Kidney (tissue), 14 donors: ENCODE measurements around the gene BMP10. TPM values are rescaled to one million over a fixed set of nuclear protein-coding genes. Genes with fewer than 3 reads are reported as not detected.

ENCODE experiments used
- DNase-seq, 5 donors: peaks; one replicate each; pipeline ENCODE4 v3.0.0-alpha.2; 2013 to 2020
- FAIRE-seq: peaks from 2 replicates; lab custom pipeline; 2012; peaks lifted over from hg19 to GRCh38; lab: Jason Lieb, UNC
- H3K27ac ChIP-seq, 2 donors: one replicate each; pipeline ENCODE4 v1.7.0; 2013; ENCODE audit warnings: low read depth in 2 of 2, low read length in 2 of 2, inconsistent platforms in 1 of 2
- H3K27me3 ChIP-seq: one replicate; pipeline ENCODE4 v1.7.1; 2013; ENCODE audit warnings: low read length, inconsistent platforms; ENCODE audit not compliant: control insufficient read depth, insufficient read depth
- H3K36me3 ChIP-seq, 3 donors: one replicate each; pipeline versions ENCODE4 v1.7.0 to v1.7.1; 2013; ENCODE audit warnings: low read length in 3 of 3, control low read depth in 1 of 3, inconsistent platforms in 1 of 3; ENCODE audit not compliant: insufficient read depth in 3 of 3, control insufficient read depth in 2 of 3
- H3K4me1 ChIP-seq, 3 donors: one replicate each; pipeline versions ENCODE4 v1.7.0 to v1.7.1; 2013; ENCODE audit warnings: low read length in 3 of 3, inconsistent platforms in 1 of 3, low read depth in 1 of 3; ENCODE audit not compliant: control insufficient read depth in 2 of 3, insufficient read depth in 2 of 3
- H3K4me3 ChIP-seq, 3 donors: one replicate each; pipeline versions ENCODE4 v1.7.0 to v1.8.1; 2013; ENCODE audit warnings: low read length in 3 of 3, control low read depth in 1 of 3, inconsistent platforms in 1 of 3
- H3K9ac ChIP-seq, 3 donors: one replicate each; pipeline versions ENCODE4 v1.7.0 to v1.7.1; 2013; ENCODE audit warnings: low read length in 3 of 3, control low read depth in 1 of 3, inconsistent platforms in 1 of 3
- H3K9me3 ChIP-seq, 3 donors: one replicate each; pipeline versions ENCODE4 v1.7.0 to v1.7.1; 2013; ENCODE audit warnings: low read length in 3 of 3, control low read depth in 1 of 3, inconsistent platforms in 1 of 3; ENCODE audit not compliant: control insufficient read depth in 2 of 3, insufficient read depth in 1 of 3
- CTCF ChIP-seq: IDR thresholded peaks from 3 replicates; pipeline ENCODE4 v1.5.1; 2012; ENCODE audit warnings: mild to moderate bottlenecking, moderate library complexity, borderline replicate concordance; ENCODE audit not compliant: insufficient read depth; ENCODE audit errors: extremely low read depth
- intact Hi-C: fragments of 100-400 bp; cut with DNase I; formaldehyde crosslinking; loops from one replicate; pipeline ENCODE4 v1.11.1; 2022
- polyA plus RNA-seq: library from polyadenylated mRNA; stranded (reverse); fragments of 350-450 nt; fragmentation: Illumina TruSeq; extraction: RNeasy Lipid Tissue Mini Kit (QIAGEN cat#74804); gene quantifications from one replicate; pipeline ENCODE4 v1.2.3, GENCODE V29; 2014; ENCODE audit warnings: low read depth, low replicate concordance; ENCODE audit not compliant: insufficient read depth
- total RNA-seq: library from RNA; stranded (reverse); fragmentation: NEBNext Ultra II Directional; extraction: Animal tissue kit (Norgen Biotek cat#: 25700); gene quantifications from one replicate; pipeline ENCODE4 v1.2.1, GENCODE V29; 2021
- donor health status: control.
- donor health status: control.
- donor health status: control.
- donor health status: control.
- donor health status: control.
- donor health status: DM: yes; HTN: yes; CAD: no.
- donor health status: Normal renal cell carcinoma (clear cell type).

The BMP10 gene
- total and polyA plus RNA-seq, 2 donors from 2014 or later = not detected

- Histone ChIP-seq H3K27me3 (no peaks in the 10 kb centered on the region), H3K4me1 (no peaks in the 10 kb centered on the region), H3K36me3 (no peaks in the 10 kb centered on the region), H3K4me3 (no peak overlapping the region), H3K9ac (no peak overlapping the region), H3K9me3 (no peaks in the 10 kb centered on the region), H3K27ac (no peak overlapping the region)
- TF ChIP-seq CTCF = no peak
- intact Hi-C loops = no loop called here
- FAIRE-seq (no peak), DNase-seq (no peak)
Measured at GRCh38 chr2:68861330-68861729, 9.9 kb downstream of the BMP10 start.

GRCh38 chr2:68860111-68860510 lies 11.1 kb downstream of the BMP10 start:
- Histone ChIP-seq H3K4me1 (no peaks in the 10 kb centered on the region), H3K4me3 (no peak overlapping the region), H3K27ac (no peak overlapping the region), H3K9ac (no peak overlapping the region), H3K9me3 (no peaks in the 10 kb centered on the region), H3K27me3 (no peaks in the 10 kb centered on the region), H3K36me3 (no peaks in the 10 kb centered on the region)
- intact Hi-C loops = no loop called here
- TF ChIP-seq CTCF = no peak
- DNase-seq (no peak), FAIRE-seq (no peak)

- no peak overlapping the region for H3K27ac ChIP-seq
- no peak overlapping the region for H3K9ac ChIP-seq
- DNase-seq (no peak), FAIRE-seq (no peak)
- H3K4me3 ChIP-seq = no peak overlapping the region
- no peaks in the 10 kb centered on the region for H3K27me3 ChIP-seq
- no peaks in the 10 kb centered on the region for H3K4me1 ChIP-seq
- no peaks in the 10 kb centered on the region for H3K36me3 ChIP-seq
- TF ChIP-seq CTCF = no peak
- intact Hi-C loops = no loop called here
- no peaks in the 10 kb centered on the region for H3K9me3 ChIP-seq
Measured at GRCh38 chr2:68857855-68858456, 13.2 kb downstream of the BMP10 start.
